Posterior vena cava (tissue), 2 donors: ENCODE measurements around the gene CDK6. TPM values are rescaled to one million over a fixed set of nuclear protein-coding genes. Genes with fewer than 3 reads are reported as not detected.

Experiments
- DNase-seq: peaks from one replicate; pipeline ENCODE4 v3.0.0-alpha.2; 2020; ENCODE audit warnings: low spot score
- intact Hi-C, 2 donors: fragments of 100-400 bp; cut with DNase I; formaldehyde crosslinking; loops; one replicate each; pipeline versions ENCODE4 v1.14.1 to v1.14.2; 2022 to 2023
- total RNA-seq, 2 donors: library from RNA; stranded (reverse); fragmentation: NEBNext Ultra II Directional; extraction: Animal tissue kit (Norgen Biotek cat#: 25700); gene quantifications; one replicate each; pipeline ENCODE4 v1.2.1, GENCODE V29; 2021
- donor health status: DM: yes; HTN: yes; CAD: no.
- donor health status: DM: yes; HTN: yes; CAD: no.

Gene CDK6
- total RNA-seq, 2 donors from 2014 or later, result 19.1 to 24.9 TPM

- DNase-seq, result no peak
- intact Hi-C loops, result loop anchor here (5.0 to 10.0 kb wide), 3 partner anchors 55 to 135 kb away; partner anchors contain the start of gene CDK6 (in 1 of the 2)
Observed at GRCh38 chr7:92699966-92700514, 136.3 kb downstream of the CDK6 start.

- DNase-seq, result no peak
- intact Hi-C loops, result loop anchor here (5.0 to 10.0 kb wide), 3 partner anchors 55 to 135 kb away; partner anchors contain the start of gene CDK6 (in 1 of the 2)
Observed at GRCh38 chr7:92699560-92699959, 136.8 kb downstream of the CDK6 start.

GRCh38 chr7:92698237-92698841 lies 138.0 kb downstream of the CDK6 start:
- intact Hi-C loops, result loop anchor here (5.0 to 10.0 kb wide), 3 partner anchors 54 to 136 kb away; partner anchors contain the start of gene CDK6 (in 1 of the 2)
- no peak for DNase-seq

DNA sequence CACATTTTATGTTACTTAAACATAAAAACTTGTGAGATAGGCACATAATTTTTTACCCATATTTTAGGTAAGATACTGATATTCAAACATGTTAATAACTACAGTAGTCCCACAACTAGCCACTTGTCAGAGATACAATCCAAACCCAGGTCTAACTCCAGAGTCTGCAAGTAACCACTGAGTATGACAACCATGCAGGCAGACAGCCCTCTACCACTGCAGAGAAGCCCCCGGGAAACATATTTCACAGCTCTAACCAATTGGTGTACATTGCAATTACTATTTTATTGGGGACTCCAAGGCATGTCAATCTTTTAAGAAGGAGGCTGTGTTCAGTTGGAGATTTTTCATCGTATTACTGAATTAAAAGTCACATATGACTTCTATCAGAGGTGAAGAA lies 139.0 kb downstream of the CDK6 start:
- no peak for DNase-seq
- intact Hi-C loops, result loop anchor here (5.0 to 10.0 kb wide), 3 partner anchors 53 to 137 kb away; partner anchors contain the start of gene CDK6 (in 1 of the 2)

DNA sequence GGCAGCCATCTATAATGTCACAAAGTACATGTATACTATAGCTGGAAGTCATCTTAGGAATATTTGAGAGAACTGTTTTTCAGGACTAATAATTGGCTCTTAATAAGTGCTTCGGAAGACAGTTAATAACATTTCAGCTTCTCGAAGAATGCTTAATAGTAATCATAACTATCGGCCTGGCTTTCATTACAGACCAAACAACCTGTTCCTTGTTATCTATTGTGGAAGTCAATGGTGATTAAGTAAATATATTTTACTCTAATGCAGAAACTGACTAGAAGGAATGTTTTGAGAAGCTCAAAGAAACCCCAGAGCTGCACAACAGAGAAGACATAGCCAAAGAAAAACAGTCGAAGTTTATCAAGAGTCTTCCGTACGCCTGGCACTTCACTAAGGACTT lies 139.4 kb downstream of the CDK6 start:
- no peak for DNase-seq
- intact Hi-C loops, result loop anchor here (5.0 to 10.0 kb wide), 3 partner anchors 52 to 138 kb away; partner anchors contain the start of gene CDK6 (in 1 of the 2)

DNA sequence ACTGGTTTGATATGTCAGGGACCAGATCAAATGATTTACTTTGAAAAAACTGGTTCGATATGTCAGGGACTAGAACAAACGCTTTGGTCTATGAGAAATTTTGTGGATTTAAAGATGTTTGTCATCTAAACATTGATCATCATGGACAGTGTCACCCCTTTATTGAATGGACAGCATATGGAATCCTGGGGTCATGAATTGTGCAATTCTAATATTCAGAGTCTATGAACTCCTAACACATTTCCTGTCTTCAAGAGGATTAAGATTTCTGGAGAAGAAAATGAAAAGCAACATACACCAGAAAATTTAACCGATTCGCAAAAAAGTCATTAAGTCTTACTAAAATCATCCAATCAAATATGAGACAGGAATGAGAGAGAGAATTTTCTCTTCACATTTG lies 139.8 kb downstream of the CDK6 start:
- DNase-seq, result no peak
- intact Hi-C loops, result loop anchor here (5.0 to 10.0 kb wide), 3 partner anchors 52 to 138 kb away; partner anchors contain the start of gene CDK6 (in 1 of the 2)

DNA sequence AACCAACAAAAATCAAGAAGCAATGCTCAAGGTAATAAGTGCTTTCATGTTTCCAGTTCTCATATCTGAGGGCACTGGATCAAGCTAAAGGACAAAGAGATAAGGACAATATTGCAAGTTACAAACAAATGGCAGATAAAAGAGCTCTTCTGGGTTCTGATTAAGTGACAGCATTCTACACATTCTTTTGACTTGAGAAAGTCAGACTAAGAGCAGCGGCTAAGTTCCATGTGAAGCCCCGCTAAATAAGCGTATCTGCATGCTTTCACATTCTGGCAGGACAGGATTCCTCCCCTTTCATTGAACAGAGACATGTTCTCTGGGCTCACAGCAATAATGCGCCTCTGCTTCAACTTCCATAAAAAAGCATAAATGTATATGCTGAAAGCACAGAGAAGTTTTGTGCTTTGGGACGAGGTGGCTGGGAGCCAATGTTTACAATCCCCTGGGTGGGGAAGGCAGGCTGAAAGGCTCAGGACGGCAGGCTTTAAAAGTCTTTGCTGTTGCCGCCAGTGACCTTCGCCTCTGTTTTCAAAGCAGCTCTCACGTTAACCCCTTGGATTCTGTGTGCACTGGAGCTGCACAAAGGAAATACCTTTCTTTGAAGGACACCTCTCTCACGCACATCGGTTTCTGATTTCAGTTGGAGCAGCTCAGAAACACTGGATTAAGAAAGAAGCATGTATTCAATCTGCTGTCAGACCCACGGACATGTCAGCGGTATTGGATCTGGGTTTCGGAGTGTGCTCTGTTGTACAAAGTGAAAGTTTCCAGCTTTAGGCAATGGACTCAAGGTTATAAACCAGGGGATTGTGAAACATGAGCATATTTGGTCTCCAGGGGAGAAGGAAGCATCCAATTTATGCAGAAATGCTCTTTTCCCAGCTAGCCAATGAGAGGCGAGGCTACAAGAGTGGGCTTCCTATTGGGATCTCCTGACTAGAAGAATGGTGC lies 140.8 kb downstream of the CDK6 start:
- DNase-seq, result no peak
- intact Hi-C loops, result loop anchor here (5.0 to 10.0 kb wide), 3 partner anchors 51 to 139 kb away; partner anchors contain the start of gene CDK6 (in 1 of the 2)

DNA sequence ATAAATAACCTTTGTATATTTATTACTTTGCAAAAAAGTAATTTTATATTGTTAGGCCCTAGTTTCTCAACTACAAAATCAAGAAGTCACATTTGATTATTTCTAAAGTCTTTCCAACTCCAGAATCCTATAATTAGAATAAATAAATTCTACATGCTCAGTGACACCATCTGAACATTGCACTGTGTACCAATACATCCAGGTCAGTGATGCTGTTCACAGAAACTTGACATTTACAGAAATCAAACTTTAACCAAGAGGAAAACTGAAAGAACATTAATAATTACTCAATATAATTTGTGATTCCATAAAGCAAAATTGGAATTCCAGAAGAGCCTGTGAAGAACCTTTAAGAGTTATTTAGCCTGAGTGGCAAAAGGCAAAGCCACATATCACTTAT lies 142.2 kb downstream of the CDK6 start:
- intact Hi-C loops, result loop anchor here in 1 of 2 donors (10.0 kb wide), 2 partner anchors 49 to 141 kb away; partner anchors contain the start of gene CDK6
- no peak for DNase-seq

GRCh38 chr7:92693519-92693918 lies 142.9 kb downstream of the CDK6 start:
- no peak for DNase-seq
- intact Hi-C loops, result loop anchor here in 1 of 2 donors (10.0 kb wide), 2 partner anchors 49 to 141 kb away; partner anchors contain the start of gene CDK6

- intact Hi-C loops, result loop anchor here in 1 of 2 donors (10.0 kb wide), 2 partner anchors 47 to 143 kb away; partner anchors contain the start of gene CDK6
- no peak for DNase-seq
Observed at GRCh38 chr7:92691578-92691977, 144.8 kb downstream of the CDK6 start.

- intact Hi-C loops, result no loop called here
Observed at GRCh38 chr7:92685136-92686042, 151.0 kb downstream of the CDK6 start.

GRCh38 chr7:92684274-92684673 lies 152.1 kb downstream of the CDK6 start:
- intact Hi-C loops, result no loop called here
- DNase-seq, result no peak

More at GRCh38 chr7:92685136-92686042, 151.0 kb downstream of the CDK6 start:
- DNase-seq, result no peak

DNA sequence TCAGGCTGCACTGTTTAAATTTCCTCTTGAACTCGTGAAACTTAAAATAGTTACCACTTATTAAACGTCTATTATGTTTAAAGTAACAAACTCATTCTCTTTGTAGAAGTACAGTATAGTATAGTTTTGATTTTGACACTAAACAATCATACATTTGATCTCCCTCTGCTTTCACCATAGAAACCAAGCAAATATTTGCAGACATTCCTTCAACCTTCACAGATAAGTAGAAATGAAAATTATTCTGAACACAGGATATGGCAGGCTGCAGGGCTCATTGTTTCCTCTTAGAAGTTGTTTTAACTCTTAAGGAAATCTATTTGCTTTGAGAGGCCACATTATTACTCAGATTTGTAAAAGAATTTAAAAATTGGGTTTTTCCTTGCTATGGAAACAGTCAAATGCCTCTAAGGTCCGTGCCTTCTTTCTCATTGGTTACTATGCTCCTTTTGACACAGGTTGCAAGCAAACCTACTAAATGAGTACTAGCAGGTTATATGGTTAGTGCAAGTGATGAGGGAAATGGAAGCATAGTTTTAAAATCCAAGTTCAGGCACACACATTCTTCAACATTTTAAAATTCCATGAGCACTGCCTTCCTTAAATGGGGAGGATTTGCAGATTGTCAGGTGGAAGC lies 153.4 kb downstream of the CDK6 start:
- no peak for DNase-seq
- intact Hi-C loops, result no loop called here

- no peak for DNase-seq
- intact Hi-C loops, result no loop called here
Observed at GRCh38 chr7:92682330-92682729, 154.0 kb downstream of the CDK6 start.

GRCh38 chr7:92681633-92682032 lies 154.7 kb downstream of the CDK6 start:
- intact Hi-C loops, result no loop called here
- DNase-seq, result no peak

GRCh38 chr7:92680442-92680841 lies 155.9 kb downstream of the CDK6 start:
- DNase-seq, result no peak
- intact Hi-C loops, result no loop called here

- no peak for DNase-seq
- intact Hi-C loops, result no loop called here
Observed at GRCh38 chr7:92678291-92678920, 158.0 kb downstream of the CDK6 start.
